GM18505 (cell line): ENCODE data around the gene FEZ2.

ENCODE experiments used
- ATAC-seq: cut with Tn5 transposase; IDR thresholded peaks from one replicate; pipeline ENCODE4 v1.9.1; 2021; ENCODE audit not compliant: unreplicated experiment
- POLR2A ChIP-seq: IDR thresholded peaks from 4 replicates; pipeline ENCODE4 v1.6.1; 2011; ENCODE audit warnings: borderline replicate concordance; ENCODE audit not compliant: insufficient read depth, insufficient read length; ENCODE audit errors: extremely low read depth

FEZ2 gene

DNA sequence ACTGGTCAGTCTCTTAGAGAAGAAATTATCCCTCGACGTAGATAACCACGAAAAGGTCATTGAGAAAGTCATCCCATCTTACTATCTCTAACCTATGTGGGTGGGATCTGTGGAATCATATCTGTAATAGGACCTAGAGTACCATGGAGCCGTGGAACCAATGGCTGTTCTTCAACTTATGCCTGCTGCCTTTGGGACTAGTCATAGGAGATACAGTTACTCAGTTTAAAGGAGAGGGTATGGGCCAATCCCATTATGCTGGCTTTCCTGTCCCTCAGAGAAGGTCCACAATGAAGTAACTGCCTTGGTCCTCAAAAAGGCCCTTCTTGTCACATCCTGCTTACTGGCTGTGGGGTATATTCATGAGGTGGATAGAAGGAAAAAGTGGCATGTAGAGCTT is 77.5 kb downstream of the FEZ2 start:
- ATAC-seq, result no peak
- TF ChIP-seq POLR2A, result no peak

DNA sequence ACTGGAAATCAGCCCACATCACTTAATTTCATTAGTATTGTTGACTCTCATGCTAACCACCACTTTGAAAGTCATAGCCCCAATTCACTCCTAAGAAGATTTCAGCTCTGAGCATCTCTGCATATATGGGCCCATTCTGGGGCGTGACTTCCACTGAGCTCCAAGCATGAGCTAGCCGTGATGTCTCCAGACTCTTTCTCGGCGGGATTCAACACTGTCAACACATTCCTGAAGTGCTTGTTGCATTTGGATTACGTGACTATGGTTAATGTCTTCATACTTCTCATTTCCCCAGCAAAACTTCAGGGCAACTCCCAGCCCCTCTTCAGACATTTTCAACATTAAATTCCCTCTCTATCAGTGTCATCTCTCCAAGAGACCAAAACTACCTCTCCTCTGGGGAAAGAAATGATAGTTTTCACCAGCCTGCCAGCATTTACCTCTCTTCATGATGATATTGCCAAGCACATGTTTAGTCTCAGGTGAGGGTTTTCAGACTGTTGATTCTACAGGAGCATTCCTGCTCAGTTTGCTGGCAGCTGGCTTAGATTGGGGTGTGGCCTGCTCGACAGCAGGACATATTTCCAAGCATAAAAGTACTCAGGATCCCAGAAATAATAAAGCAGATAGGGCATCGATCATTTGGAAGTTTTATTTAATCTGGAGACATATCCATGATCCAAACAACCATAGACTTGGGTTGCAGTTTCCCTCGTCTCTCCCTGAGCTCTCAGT is 81.7 kb downstream of the FEZ2 start:
- no peak for ATAC-seq
- no peak for TF ChIP-seq POLR2A

DNA sequence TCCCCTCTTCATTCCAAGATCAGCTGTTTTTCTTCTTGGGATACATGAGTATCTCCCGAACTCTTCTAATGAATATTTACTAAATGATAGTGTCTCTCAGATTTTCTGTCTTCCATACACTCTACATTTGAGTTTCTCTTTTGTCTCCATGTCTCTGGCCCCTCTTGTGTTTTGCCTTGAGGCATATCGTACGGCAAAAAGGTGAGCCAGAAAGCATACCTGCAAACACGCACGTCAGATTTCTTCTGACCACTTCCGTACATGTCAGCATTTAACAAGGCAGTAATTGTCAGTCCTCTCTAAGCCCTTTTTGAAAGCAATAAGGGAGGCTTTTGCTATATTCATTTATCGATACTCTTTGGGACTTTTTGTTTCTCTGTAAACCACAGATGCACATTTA is 82.4 kb downstream of the FEZ2 start:
- no peak for TF ChIP-seq POLR2A
- ATAC-seq, result no peak

DNA sequence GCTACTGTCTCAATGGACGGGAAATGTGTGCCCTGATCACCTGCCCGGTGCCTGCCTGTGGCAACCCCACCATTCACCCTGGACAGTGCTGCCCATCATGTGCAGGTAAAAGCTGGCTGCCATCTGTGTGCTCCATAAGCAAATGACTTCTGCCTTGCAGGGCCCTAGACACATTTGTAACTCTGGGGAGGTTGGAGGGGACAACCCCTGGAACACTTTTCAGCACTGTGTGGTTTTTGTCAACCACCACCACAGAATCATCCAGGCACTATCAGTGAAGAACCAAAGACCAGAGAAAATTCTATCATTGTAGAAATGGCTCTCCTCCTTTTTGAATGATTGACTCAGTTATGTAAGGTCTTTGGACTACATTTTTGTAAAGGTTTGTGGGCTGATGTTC is 84.3 kb downstream of the FEZ2 start:
- ATAC-seq, result no peak
- TF ChIP-seq POLR2A, result no peak

DNA sequence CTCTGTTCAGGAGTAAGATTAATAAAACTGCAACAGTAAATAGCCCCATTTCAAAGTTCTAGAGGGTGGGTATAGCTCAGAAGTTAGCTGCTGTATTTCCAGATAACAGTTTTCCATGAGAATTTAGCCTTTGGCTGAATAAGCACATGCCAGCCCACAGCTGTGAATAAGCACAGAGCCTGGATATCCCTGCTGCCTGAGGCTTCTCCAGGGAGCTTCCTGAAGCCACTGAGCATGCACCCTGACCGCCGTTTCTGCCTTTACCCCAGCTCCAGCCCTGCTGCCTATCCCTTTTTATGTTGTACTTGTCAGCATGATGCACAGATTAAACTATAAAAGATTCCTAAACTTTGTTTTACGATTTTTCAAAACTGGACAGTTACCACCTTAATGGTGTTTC is 85.3 kb downstream of the FEZ2 start:
- no peak for ATAC-seq
- no peak for TF ChIP-seq POLR2A

DNA sequence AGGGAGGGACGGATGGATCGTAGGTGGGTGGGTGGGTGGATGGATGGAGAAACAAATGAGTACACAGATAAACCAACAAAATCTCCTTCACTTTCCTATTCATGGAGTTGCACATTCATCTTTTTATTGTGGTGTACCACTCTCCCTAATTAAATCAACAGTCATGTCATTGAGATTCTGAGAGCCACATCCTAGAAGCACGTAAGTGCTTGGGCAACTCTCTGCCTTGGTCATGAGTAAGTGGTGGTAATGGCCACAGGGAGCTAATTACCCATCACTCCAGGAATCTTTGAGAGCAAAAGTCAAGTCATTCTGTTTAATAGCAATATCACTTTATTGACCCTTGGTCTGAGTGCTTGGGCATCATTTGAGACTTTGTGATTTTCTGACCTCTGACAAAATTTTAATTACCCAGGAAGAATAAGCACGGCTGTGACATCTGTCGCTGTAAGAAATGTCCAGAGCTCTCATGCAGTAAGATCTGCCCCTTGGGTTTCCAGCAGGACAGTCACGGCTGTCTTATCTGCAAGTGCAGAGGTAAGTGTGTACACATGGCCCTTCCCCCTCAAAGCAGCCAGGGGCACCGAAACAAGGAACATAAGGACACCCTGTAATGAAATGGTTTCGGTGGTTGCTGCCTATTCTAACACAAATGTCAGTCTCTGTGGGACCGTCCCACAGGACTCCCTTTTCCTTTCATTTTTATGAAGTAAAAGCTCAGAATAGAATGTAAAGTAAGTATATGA is 85.9 kb downstream of the FEZ2 start:
- ATAC-seq, result no peak
- TF ChIP-seq POLR2A, result no peak

DNA sequence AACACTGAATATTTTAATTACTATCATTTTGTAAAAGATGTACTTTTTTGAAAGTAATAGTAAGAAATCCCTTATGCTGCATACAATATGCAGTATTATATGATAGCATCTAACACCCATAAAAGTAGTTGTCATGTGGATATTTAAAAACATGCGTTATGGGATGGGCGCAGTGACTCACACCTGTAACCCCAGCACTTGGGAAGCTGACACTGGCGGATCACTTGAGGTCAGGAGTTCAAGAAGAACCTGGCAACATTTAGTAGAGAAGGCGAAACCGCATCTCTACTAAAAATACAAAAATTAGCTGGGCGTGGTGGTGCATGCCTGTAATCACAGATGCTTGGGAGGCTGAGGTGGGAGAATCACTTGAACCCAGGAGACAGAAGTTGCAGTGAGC is 88.9 kb downstream of the FEZ2 start:
- no peak for TF ChIP-seq POLR2A
- ATAC-seq, result no peak

DNA sequence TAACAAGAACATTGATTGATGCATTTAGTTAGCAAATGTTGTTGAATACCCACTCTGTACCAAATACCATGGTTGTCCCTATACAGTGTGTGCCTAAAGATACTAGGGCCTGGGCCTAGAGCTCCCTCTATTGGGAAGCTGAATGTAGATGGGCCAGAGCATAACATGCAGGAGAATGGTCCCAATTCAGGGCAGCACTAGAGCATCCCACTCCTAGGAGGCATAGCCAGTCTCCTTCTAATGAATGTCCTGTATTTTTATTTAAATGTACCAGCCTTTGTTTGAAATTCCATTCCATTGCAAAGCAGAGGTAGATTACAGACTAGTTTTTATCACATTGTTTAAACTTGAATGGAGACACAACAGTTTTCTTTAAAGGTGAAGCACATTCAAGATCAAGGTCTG is 90.6 kb downstream of the FEZ2 start:
- TF ChIP-seq POLR2A, result no peak
- ATAC-seq, result peak; percentile 91
